Uterus (tissue), 4 donors: ENCODE results near the gene HIPK1. TPM values are rescaled to one million over a fixed set of nuclear protein-coding genes. Genes with fewer than 3 reads are reported as not detected.

ENCODE experiments used
- DNase-seq, 2 donors: peaks; one replicate each; pipeline ENCODE4 v3.0.0-alpha.2; 2019 to 2020
- H3K27ac ChIP-seq, 2 donors: fragments of 200-600 bp; sonication (generic); 1 replicate in 1 of 2; 2 replicates in 1 of 2; pipeline ENCODE4 v1.5.1; 2016 to 2018
- H3K27me3 ChIP-seq, 2 donors: fragments of 200-600 bp; sonication (generic); one replicate each; pipeline ENCODE4 v1.5.1; 2018 to 2019; ENCODE audit warnings: control low read depth in 1 of 2
- H3K36me3 ChIP-seq, 2 donors: fragments of 200-600 bp; sonication (generic); one replicate each; pipeline ENCODE4 v1.5.1; 2019; ENCODE audit warnings: control low read depth in 1 of 2
- H3K4me1 ChIP-seq, 2 donors: fragments of 200-600 bp; sonication (generic); one replicate each; pipeline ENCODE4 v1.5.1; 2018 to 2019; ENCODE audit warnings: control low read depth in 1 of 2
- H3K4me3 ChIP-seq, 2 donors: fragments of 200-600 bp; sonication (generic); 1 replicate in 1 of 2; 2 replicates in 1 of 2; pipeline ENCODE4 v1.5.1; 2018 to 2019; ENCODE audit warnings: mild to moderate bottlenecking in 1 of 2
- H3K9me3 ChIP-seq, 2 donors: fragments of 200-600 bp; sonication (generic); one replicate each; pipeline ENCODE4 v1.5.1; 2019; ENCODE audit warnings: control low read depth in 1 of 2
- CTCF ChIP-seq, 4 experiments: fragments of 200-600 bp in 2 of 4; fragments of 450-650 bp in 2 of 4; sonication (generic) in 2 of 4; IDR thresholded peaks; one replicate each; pipeline ENCODE4 v1.5.1; 2016 to 2019; ENCODE audit warnings: antibody characterized with exemption in 4 of 4, mild to moderate bottlenecking in 2 of 4, moderate library complexity in 1 of 4
- POLR2A ChIP-seq, 2 donors: fragments of 450-650 bp; IDR thresholded peaks; one replicate each; pipeline ENCODE4 v1.6.1; 2016; ENCODE audit warnings: antibody characterized with exemption in 2 of 2, mild to moderate bottlenecking in 1 of 2, moderate library complexity in 1 of 2
- intact Hi-C: fragments of 100-400 bp; cut with DNase I; formaldehyde crosslinking; loops from one replicate; pipeline ENCODE4 v1.15.1; 2023; ENCODE audit warnings: low total_unique reads
- total RNA-seq, 4 donors: library from RNA; depleted of rRNA in 3 of 4; stranded (reverse); fragments of >200 nt in 3 of 4; gene quantifications; one replicate each; pipeline versions ENCODE4 v1.1.0 to v1.2.4, GENCODE V29; 2014 to 2023
- donor health status: DM: yes; HTN: yes; CAD: no.

HIPK1 gene
- total RNA-seq, 4 donors from 2014 or later: 21.5 to 92.7 (median 39.7) TPM

DNA sequence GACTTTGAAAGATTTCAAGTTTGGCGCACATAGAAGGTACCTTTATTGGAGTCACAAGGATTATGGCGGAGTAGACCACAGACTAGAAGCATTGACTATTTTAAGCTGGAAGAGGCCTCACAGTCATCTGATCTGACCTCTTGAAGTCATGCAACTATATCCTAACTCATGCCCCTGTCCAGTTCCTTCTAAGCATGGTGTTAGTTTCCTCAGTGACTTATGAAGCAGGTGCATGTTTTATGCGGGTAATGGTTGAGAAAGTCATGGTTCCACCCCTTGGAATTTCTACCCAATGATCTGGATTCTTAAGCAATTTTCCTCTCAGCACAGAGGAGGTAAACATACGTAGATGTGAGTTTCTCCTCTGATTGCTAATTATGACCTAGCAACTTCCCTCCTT is 61.8 kb downstream of the HIPK1 start:
- intact Hi-C loops: no loop called here

DNA sequence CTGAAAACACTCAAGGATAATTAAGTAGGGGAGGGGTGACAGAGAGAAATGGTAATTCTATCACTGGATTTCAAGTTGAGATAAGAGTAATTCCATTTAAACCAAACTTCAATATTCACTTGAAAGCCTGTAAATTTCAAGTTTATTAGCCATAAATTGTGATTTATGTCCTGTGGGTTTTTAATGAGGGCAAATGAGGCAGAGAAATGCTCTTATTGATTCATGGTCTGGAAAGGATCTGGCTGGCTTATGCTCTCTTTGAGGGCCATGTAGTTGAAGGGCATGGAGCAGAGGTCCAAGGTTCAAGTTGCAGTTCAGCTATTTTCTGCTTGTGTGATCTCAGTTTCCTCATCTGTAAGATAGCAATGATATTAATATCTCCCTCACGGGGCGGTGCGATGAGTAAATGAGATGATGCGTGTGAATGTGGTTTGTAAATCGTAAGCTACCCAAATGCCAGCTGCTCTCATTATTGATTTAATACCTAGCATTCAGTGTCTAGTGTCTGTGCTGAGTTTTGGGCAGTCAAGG is 62.4 kb downstream of the HIPK1 start:
- intact Hi-C loops: no loop called here
- no peak for TF ChIP-seq POLR2A (IDR thresholded peaks at IDR 0.05)
- TF ChIP-seq CTCF (IDR thresholded peaks at IDR 0.05): no peak
- no peaks in the 10 kb centered on the region for H3K36me3 ChIP-seq
- H3K9me3 ChIP-seq: no peaks in the 10 kb centered on the region
- H3K4me3 ChIP-seq: no peak overlapping the region
- no peaks in the 10 kb centered on the region for H3K27me3 ChIP-seq
- no peak for DNase-seq
- no peak overlapping the region for H3K27ac ChIP-seq
- no peaks in the 10 kb centered on the region for H3K4me1 ChIP-seq

More for the DNA sequence above, 61.8 kb downstream of the HIPK1 start:
- H3K9me3 ChIP-seq: no peaks in the 10 kb centered on the region
- no peaks in the 10 kb centered on the region for H3K27me3 ChIP-seq
- no peak overlapping the region for H3K27ac ChIP-seq
- no peak for TF ChIP-seq CTCF (IDR thresholded peaks at IDR 0.05)
- no peak for TF ChIP-seq POLR2A (IDR thresholded peaks at IDR 0.05)
- H3K36me3 ChIP-seq: no peaks in the 10 kb centered on the region
- H3K4me1 ChIP-seq: no peaks in the 10 kb centered on the region
- no peak for DNase-seq
- no peak overlapping the region for H3K4me3 ChIP-seq

DNA sequence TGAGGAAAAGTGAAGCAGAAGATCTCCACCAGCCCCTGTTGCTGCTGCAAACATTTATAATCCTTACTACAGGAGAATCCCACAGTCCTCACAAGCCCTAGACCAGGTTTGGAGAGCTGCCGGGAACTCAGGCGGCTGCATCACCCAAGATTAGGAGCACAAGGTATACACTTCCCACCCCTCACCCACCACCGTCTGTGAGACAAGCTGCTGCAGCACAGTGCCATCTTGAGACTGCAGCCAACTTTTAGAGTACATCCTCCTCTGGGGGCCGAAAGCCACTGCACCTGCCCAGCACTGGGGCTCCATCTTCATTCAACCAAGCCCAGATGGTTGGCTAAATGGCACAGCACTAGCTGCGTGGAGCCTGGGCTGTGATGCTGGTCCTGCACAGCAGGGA is 63.9 kb downstream of the HIPK1 start:
- no peaks in the 10 kb centered on the region for H3K4me1 ChIP-seq
- H3K36me3 ChIP-seq: no peaks in the 10 kb centered on the region
- H3K27ac ChIP-seq: no peak overlapping the region
- TF ChIP-seq CTCF (IDR thresholded peaks at IDR 0.05): no peak
- no peak for TF ChIP-seq POLR2A (IDR thresholded peaks at IDR 0.05)
- no peaks in the 10 kb centered on the region for H3K27me3 ChIP-seq
- no peaks in the 10 kb centered on the region for H3K9me3 ChIP-seq
- intact Hi-C loops: no loop called here
- no peak for DNase-seq
- no peak overlapping the region for H3K4me3 ChIP-seq

DNA sequence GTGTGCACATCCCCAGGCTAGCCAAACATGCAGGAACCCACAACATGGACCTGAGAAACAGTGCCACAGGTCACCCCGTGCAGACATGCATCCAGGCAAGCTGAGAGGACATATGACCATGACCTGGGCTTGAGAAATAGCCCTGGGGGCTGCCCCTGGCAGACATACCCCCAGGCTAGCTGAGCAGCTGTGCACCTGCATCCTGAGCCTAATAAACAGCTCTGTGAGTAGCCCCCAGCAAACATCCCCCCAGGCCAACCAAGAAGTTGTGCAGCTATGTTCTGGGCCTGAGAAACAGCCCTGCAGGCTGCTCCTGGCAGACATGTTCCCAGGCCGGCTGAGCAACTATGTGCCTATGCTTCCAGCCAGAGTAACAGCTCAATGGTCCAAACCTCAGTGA is 64.6 kb downstream of the HIPK1 start:
- no peak overlapping the region for H3K27ac ChIP-seq
- intact Hi-C loops: no loop called here
- no peaks in the 10 kb centered on the region for H3K9me3 ChIP-seq
- no peak overlapping the region for H3K4me3 ChIP-seq
- H3K4me1 ChIP-seq: no peaks in the 10 kb centered on the region
- DNase-seq: no peak
- TF ChIP-seq POLR2A (IDR thresholded peaks at IDR 0.05) (no peak), CTCF (IDR thresholded peaks at IDR 0.05) (no peak)
- H3K36me3 ChIP-seq: no peaks in the 10 kb centered on the region
- H3K27me3 ChIP-seq: no peaks in the 10 kb centered on the region

DNA sequence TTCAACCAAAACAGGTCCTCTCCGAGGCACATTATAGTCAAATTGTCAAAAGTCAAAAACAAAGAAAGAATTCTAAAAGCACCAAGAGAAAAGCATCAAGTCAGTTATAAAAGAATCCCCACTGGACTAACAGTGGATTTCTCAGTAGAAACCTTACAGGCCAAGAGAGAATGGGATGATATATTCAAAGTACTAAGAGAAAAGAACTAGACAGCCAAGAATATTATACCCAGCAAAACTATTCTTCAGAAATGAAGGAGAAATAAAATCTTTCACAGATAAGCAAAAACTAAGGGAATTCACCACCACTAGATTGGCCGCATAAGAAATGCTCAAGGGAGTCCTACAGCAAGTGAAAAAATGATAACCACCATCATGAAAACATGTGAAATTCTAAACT is 66.3 kb downstream of the HIPK1 start:
- no peaks in the 10 kb centered on the region for H3K4me1 ChIP-seq
- H3K27me3 ChIP-seq: no peaks in the 10 kb centered on the region
- no peak for TF ChIP-seq POLR2A (IDR thresholded peaks at IDR 0.05)
- H3K9me3 ChIP-seq: no peaks in the 10 kb centered on the region
- DNase-seq: no peak
- no peak overlapping the region for H3K4me3 ChIP-seq
- intact Hi-C loops: no loop called here
- H3K36me3 ChIP-seq: no peaks in the 10 kb centered on the region
- no peak overlapping the region for H3K27ac ChIP-seq

- Histone ChIP-seq H3K27me3 (no peaks in the 10 kb centered on the region), H3K4me3 (no peak overlapping the region), H3K9me3 (no peaks in the 10 kb centered on the region), H3K27ac (no peak overlapping the region), H3K36me3 (no peaks in the 10 kb centered on the region), H3K4me1 (no peaks in the 10 kb centered on the region)
- intact Hi-C loops: no loop called here
- no peak for TF ChIP-seq POLR2A (IDR thresholded peaks at IDR 0.05)
- TF ChIP-seq CTCF (IDR thresholded peaks at IDR 0.05): no peak
- no peak for DNase-seq
These were observed 69.2 kb downstream of the HIPK1 start for GRCh38 chr1:113998361-113998760.
